Femur (tissue), 1 donor: ENCODE data around the gene PEX16.

ENCODE experiments used
- DNase-seq: peaks from one replicate; pipeline ENCODE4 v3.0.0-alpha.2; 2017

The PEX16 gene

DNA sequence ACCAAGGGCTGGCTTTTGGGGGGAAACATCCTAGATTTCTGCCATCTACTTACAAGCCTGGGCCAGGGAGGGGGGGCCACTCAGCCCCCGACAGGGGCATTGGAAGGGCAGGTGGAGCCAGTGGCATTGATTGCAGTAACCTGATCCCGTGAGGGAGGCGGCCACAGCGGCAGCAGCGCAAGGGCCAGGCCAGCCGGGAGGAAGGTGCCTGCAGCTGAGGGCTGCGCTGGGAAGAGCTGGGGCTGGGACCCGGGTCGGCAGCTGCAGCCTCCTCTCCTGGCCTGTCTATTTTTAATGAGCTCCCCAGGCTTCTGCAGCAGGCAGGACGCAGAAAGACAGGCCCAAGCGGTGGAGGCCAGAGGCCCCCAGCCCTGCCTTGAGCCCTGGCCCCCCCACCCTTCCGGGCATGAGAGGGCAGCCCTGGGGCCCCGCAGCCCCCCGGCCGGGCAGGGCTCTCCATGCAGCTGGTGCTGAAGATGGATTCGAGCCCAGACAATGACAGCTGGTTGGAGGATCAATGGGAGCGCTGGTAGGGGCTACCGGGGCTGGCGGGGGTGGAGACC, 21.2 kb downstream of the PEX16 start:
- peak; percentile 74 for DNase-seq

DNA sequence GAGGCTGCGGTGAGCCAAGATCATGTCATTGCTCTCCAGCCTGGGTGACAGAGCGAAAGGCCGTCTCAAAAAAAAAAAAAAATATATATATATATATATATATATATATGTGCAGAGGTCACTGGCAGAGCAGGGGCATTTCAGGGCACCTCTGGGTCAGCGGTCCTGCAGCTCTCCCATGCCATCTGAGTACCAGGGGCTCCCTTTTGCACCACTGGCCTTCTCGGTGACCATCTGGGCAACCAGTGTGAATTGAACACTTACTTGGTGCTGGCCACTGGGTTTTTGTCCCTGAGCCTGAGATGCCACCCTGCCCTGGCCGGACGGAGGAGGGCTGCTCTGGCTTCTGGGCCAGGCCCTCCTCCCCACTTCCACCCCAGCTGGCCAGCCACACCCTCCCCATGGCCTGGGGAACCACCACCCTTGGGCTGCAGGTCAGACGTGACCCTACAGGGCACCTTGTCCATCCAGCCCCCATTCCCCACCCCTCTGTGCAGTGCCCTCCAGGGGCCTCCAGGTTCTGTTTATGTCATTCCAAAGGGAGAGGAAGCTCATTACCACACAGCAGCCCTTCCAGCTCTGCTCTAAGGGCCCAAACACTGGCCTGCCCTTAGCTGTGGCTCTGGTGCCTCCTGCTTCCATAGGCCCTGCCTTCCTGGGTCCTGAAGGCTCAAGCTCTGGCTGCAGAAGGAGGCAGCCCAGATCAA, 22.0 kb downstream of the PEX16 start:
- no peak for DNase-seq

DNA sequence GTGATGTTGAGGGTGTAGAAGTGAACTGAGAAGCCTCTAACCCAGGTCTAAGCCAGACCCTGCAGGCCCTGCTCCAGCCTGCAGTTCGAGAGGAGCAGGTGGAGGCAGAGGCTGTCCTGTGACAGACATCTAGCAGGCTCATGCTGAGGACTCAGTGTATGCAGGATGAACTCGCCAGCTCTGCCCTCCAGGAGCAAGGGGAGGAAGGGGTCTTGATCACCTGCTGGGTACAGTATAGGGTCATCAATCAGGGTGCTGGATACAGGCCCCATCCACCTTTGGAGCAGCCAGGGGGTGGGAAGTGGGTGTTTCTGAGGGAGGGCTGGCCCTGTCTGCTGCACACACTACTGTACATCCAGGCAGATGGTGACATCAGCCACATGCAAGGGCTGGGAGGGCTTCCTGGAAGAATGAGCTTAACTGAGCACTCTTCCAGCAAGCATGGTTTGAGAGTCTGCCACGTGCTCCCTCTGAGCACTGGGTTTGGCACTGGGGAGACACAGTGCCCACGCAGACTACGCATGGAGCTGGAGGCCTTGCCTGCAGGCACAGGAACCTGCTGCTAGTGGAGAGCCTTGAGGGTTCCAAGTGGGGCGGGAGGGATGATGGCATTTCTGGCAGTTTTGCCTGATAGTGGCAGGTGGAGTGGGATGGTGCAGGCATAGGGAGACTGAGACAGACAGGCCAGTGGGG, 23.0 kb downstream of the PEX16 start:
- DNase-seq = no peak

DNA sequence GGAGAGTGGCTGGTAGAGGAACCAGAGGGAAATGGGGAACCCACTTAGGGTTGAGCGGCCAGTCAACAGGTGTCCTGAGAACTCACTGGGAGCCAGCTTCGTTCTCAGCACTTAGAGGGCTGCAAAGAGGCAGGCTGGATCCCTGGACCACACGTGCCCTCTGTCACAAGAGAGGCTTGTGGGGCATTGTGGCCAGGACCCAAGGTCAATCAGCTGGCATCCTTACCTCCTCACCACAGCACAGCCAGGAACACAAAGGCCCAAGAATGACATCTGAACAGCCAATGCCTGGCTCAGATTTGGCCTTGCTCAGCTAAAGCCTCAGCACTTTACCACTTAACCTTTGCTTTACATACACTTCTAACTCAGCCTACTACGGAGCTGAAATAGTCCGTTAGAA, 24.8 kb downstream of the PEX16 start:
- DNase-seq = no peak

- no peak for DNase-seq
These were observed 26.7 kb downstream of the PEX16 start for GRCh38 chr11:45890886-45891550.

GRCh38 chr11:45889966-45890365, 27.7 kb downstream of the PEX16 start:
- no peak for DNase-seq

GRCh38 chr11:45889555-45889954, 28.1 kb downstream of the PEX16 start:
- DNase-seq = no peak

DNA sequence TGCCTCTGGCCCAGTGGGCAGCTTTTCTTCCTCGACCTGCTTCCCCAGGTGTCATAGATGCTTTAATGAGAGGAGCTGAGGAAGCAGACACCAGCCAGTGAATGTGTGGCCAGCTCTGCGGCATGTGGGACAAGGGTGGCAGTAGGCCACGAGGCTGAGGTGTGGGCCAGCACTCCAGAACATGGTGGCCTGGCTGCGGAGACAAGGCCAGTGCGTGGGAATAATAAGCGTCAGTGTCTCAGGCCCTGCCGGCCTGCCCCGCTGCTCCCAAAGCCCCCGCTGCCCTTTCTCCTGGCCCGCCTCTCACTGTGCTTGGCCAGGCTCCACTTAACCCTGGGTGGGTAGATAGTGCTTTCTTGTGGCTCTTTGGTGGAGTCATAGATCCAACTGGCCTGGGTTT, 30.1 kb downstream of the PEX16 start:
- no peak for DNase-seq

GRCh38 chr11:45886816-45887520, 30.7 kb downstream of the PEX16 start:
- no peak for DNase-seq

DNA sequence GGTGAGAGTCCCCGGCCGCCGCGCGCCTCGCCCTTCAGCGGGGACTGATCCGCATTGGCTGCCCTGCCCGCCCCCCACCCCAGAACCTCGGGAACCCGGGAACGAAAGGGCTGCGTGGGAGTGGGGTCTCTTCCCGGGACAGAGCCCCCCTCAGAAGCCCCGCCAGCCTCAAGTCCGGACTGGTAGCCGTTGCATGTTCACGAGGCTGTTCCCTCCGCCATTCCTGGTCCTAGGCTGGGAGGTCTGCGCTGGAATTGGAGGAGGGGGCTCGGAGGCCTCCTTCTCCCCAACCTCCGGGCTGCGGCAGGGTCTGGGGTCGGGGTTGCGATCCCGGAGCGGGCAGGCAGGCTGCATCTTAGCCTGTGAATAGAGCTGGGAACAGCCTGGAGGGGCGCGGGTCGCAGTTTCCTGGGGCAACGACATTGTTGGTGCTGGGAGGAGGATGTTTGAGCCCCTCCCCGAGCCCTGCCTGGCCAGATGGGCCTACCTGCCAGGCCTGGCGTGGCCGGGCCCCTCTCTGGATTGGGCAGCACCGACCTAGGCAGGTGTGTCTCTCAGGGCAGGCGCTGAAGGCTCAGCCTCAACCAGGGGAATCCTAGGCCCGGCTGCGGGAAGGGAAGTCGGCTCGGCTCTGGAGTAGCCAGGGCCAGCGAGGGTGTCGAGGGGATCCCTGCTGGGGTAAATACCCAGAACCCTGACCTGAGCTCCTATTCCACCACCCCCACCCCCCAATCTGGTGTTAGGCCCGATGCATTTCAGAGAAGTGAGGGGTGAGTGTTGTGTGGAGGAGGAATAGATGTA, 31.6 kb downstream of the PEX16 start:
- DNase-seq = no peak

- DNase-seq = peak; percentile 65
These were observed 32.3 kb downstream of the PEX16 start, which contains the start of gene MAPK8IP1 for GRCh38 chr11:45885274-45885920. MAPK8IP1 (plus strand) TSS chr11:45885651; CDS start chr11:45885821, 170 bp downstream.

- DNase-seq = no peak
These were observed 33.0 kb downstream of the PEX16 start for GRCh38 chr11:45884596-45885185.

DNA sequence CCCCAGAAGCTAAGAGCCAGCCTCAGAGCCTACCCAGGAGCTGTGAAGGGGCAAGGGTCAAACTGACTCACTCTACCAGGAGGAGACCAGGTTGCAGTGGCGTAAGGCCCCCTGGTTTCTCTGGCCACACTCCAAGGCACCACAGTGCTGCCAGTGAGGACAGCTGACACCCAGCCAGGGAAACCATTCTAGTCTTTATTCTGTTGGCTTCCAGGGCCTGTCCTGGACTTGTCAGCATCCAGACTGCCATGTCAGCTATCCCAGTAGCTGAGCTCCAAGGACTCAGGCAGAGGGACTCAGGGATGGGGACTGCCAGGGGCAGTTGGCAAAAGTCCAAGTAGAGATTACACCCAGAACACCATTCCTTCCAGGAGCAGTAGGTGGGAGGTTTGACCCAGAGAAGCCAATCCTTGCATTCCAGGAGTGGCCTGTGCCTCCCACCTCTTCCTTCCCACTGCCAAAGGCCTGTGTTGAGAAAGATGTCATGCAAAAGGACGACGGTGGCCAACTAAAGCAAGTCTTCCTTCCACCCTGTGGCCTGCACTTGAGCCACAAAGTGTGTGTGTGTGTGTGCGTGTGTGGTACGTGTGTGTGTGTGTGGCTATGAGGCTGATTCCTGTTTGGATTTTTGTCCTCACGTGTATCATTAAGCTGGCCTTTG, 35.8 kb downstream of the PEX16 start:
- DNase-seq = no peak

- no peak for DNase-seq
These were observed 36.7 kb downstream of the PEX16 start for GRCh38 chr11:45880772-45881570.

DNA sequence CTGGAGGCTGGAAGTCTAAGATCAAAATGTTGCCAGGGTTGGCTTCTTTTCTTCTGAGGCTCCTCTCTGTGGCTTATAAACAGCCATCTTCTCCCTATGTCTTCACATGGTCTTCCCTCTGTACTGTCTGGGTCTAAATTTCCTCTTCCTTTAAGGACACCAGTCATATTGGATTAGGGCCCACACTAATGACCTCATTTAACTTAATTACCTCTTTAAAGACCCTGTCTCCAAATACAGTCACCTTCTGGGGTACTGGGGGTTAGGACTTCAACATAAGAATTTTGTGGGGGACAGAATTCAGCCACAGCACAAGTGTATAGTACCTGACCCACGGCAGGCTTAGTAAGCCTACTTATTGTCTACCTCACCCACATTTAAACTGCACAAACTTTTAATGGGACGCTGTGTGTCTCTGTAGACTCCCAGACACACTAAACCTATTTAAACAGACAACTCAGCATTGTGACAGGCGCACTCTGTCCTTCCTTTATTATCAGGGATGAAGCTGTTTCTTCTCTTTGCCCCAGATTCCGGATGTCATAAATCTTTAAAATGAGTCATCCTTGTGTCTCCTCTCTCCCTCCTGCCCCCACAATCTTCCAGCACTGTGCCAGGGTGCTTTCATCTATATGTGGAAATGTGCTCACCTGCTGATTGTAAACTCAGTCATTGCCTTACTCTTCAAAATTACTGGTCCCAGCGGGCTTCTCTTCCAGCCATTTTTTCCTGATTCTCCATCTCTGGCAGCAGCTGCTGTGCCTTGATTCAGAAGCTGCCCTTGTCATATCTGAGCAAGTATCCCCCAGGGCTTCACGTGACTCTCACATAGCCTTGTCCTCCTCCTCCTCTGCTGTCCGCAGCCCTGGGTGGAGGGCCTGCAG, 37.6 kb downstream of the PEX16 start:
- no peak for DNase-seq

DNA sequence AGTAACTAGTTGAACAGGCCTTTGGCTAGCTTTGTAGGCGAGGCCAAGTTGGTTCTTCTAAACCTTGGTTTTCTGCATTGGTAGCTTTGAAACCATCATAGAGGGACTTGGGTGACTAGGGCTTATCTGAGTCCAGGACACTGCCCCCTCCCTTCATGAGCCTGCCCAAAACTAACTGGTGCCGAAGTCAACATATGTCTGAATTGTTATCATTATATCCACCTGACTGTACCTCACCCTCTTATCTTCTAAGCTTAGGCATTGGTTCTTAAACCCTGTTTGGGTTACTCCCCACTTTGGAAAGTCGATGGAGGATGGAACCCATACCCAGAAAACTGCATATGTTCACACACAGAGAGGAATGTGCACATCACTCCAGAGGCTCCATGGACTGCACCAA, 39.8 kb downstream of the PEX16 start:
- DNase-seq = no peak

- DNase-seq = no peak
These were observed 40.5 kb downstream of the PEX16 start for GRCh38 chr11:45877221-45877620.

- DNase-seq = no peak
These were observed 41.3 kb downstream of the PEX16 start for GRCh38 chr11:45876401-45876800.
